HG02840 (cell line): ENCODE data around the gene CBR1.
"Not testable (repeated sequence)": the region's sequence is repeated elsewhere in the genome, so short reads cannot be mapped to it uniquely, and the experiment has no call there.

Experiments used
- ATAC-seq: cut with Tn5 transposase; IDR thresholded peaks from one replicate; pipeline ENCODE4 v1.9.1; 2021; ENCODE audit warnings: mild to moderate bottlenecking, moderate library complexity, moderate number of reproducible peaks; ENCODE audit not compliant: unreplicated experiment, low FRiP score

The CBR1 gene

GRCh38 chr21:36077758-36078157, 7.9 kb downstream of the CBR1 start:
- ATAC-seq, result no peak

GRCh38 chr21:36079010-36079649, 9.3 kb downstream of the CBR1 start:
- ATAC-seq, result no peak

GRCh38 chr21:36079671-36080070, 9.8 kb downstream of the CBR1 start:
- ATAC-seq, result no peak

GRCh38 chr21:36080386-36080785, 10.6 kb downstream of the CBR1 start:
- no peak for ATAC-seq

GRCh38 chr21:36082237-36082664, 12.4 kb downstream of the CBR1 start:
- no peak for ATAC-seq

- no peak for ATAC-seq
These were observed 17.7 kb downstream of the CBR1 start for GRCh38 chr21:36087362-36088138.

GRCh38 chr21:36089946-36090345, 20.1 kb downstream of the CBR1 start:
- no peak for ATAC-seq

- ATAC-seq, result no peak
These were observed 22.9 kb downstream of the CBR1 start for GRCh38 chr21:36092681-36093080.

- ATAC-seq, result no peak
These were observed 23.7 kb downstream of the CBR1 start for GRCh38 chr21:36093512-36093911.

GRCh38 chr21:36096398-36097290, 26.8 kb downstream of the CBR1 start:
- ATAC-seq, result no peak

GRCh38 chr21:36097427-36098181, 27.8 kb downstream of the CBR1 start:
- ATAC-seq, result no peak

- no peak for ATAC-seq
These were observed 28.3 kb downstream of the CBR1 start for GRCh38 chr21:36098182-36098532.

GRCh38 chr21:36099000-36099399, 29.2 kb downstream of the CBR1 start:
- ATAC-seq, result no peak

- ATAC-seq, result not testable (repeated sequence)
These were observed 29.9 kb downstream of the CBR1 start for GRCh38 chr21:36099695-36100211.

GRCh38 chr21:36100971-36101641, 31.3 kb downstream of the CBR1 start:
- no peak for ATAC-seq

- no peak for ATAC-seq
These were observed 33.6 kb downstream of the CBR1 start for GRCh38 chr21:36103434-36103833.

- ATAC-seq, result no peak
These were observed 34.8 kb downstream of the CBR1 start for GRCh38 chr21:36104317-36105300.

GRCh38 chr21:36105327-36105842, 35.6 kb downstream of the CBR1 start:
- ATAC-seq, result no peak
